ENCODE results near the gene GK2. TPM values are rescaled to one million over a fixed set of nuclear protein-coding genes. Genes with fewer than 3 reads are reported as not detected.

The GK2 gene
- total and polyA plus RNA-seq, 9 of the 15 experiments (the other 6 are each of a cell fraction or from before 2014, with no cell fraction given) = 0.07 TPM; not detected in 8

GRCh38 chr4:79360006-79360405, 48.0 kb downstream of the GK2 start:
- CTCF ChIA-PET (ENCODE audit: low intra/inter-chr PET ratio) = no interaction called here
- BruUV-seq (replicated peaks) = no TSS peak
- no peak overlapping the region for H2AFZ ChIP-seq (ENCODE audit: low read depth, low read length)

More at GRCh38 chr4:79360006-79360405, 48.0 kb downstream of the GK2 start:
- Histone ChIP-seq H4K20me1 (replicated peaks; ENCODE audit: control insufficient read depth, insufficient read depth, low read length) (no peaks in the 10 kb centered on the region), H3K4me2 (ENCODE audit: insufficient read depth, low read length) (no peak overlapping the region), H3K9me1 (ENCODE audit: control insufficient read depth, insufficient read depth, low read length) (no peaks in the 10 kb centered on the region), H3K9me3 (replicated peaks; ENCODE audit: control insufficient read depth, insufficient read depth, low read depth, low read length) (no peaks in the 10 kb centered on the region), H3K79me2 (ENCODE audit: control insufficient read depth, insufficient read depth, low read length) (no peaks in the 10 kb centered on the region), H3K36me3 (ENCODE audit: control insufficient read depth, insufficient read depth, low read length) (no peaks in the 10 kb centered on the region), H3K4me3 (no peak overlapping the region), H3K4me1 (replicated peaks in 1 of 2; ENCODE audit: control insufficient read depth in 2 of 2, insufficient read depth in 2 of 2, low read length in 2 of 2) (no peaks in the 10 kb centered on the region), H3K27ac (ENCODE audit: extremely low read depth, low read depth, low read length) (no peak overlapping the region), H3K9ac (ENCODE audit: insufficient read depth in 1 of 2, low read depth in 2 of 2, low read length in 2 of 2) (no peak overlapping the region), H3K27me3 (ENCODE audit: control insufficient read depth in 2 of 2, insufficient read depth in 2 of 2, low read length in 2 of 2) (no peaks in the 10 kb centered on the region)
- POLR2A ChIA-PET = no interaction called here
- in situ Hi-C loops (cut with MboI) = no loop called here
- no peak for ATAC-seq
- no peak for FAIRE-seq
- no peak for DNase-seq (ENCODE audit: extremely low read depth in 1 of 4, low spot score in 3 of 4)
- TF ChIP-seq ZBTB8A (IDR thresholded peaks at IDR 0.05; ENCODE audit: partially characterized antibody) = no peak
- TF ChIP-seq NFIC (IDR thresholded peaks at IDR 0.05) = no peak
- no peak for TF ChIP-seq E2F5 (CRISPR knock-in tag; IDR thresholded peaks at IDR 0.05)
- no peak for TF ChIP-seq HMBOX1 (IDR thresholded peaks at IDR 0.05)
- no peak for TF ChIP-seq ZNF146 (CRISPR knock-in tag; IDR thresholded peaks at IDR 0.05; ENCODE audit: unreplicated experiment)
- no peak for TF ChIP-seq ZNF140 (CRISPR knock-in tag; IDR thresholded peaks at IDR 0.05)
- TF ChIP-seq FOXA3 (CRISPR knock-in tag; conservative IDR thresholded peaks at IDR 0.05 in 1 of 2, IDR thresholded peaks at IDR 0.05 in 1 of 2) = no peak
- no peak for TF ChIP-seq TCF15 (CRISPR knock-in tag; IDR thresholded peaks at IDR 0.05)
- TF ChIP-seq E2F8 (IDR thresholded peaks at IDR 0.05; ENCODE audit: low read depth, partially characterized antibody) = no peak
- TF ChIP-seq ZC3H8 (IDR thresholded peaks at IDR 0.05) = no peak
- no peak for TF ChIP-seq BRF2 (IDR thresholded peaks at IDR 0.05; ENCODE audit: borderline replicate concordance, insufficient read depth, insufficient read length)
- TF ChIP-seq SMAD1 (IDR thresholded peaks at IDR 0.05; ENCODE audit: low read depth, low read length, partially characterized antibody) = no peak
- no peak for TF ChIP-seq PTRF (tag; IDR thresholded peaks at IDR 0.05)
- intact Hi-C loops (cut with micrococcal nuclease) = no loop called here
